ENCODE measurements around the gene CBFB.
"Not testable (repeated sequence)": the region's sequence is repeated elsewhere in the genome, so short reads cannot be mapped to it uniquely, and the experiment has no call there.

DNA sequence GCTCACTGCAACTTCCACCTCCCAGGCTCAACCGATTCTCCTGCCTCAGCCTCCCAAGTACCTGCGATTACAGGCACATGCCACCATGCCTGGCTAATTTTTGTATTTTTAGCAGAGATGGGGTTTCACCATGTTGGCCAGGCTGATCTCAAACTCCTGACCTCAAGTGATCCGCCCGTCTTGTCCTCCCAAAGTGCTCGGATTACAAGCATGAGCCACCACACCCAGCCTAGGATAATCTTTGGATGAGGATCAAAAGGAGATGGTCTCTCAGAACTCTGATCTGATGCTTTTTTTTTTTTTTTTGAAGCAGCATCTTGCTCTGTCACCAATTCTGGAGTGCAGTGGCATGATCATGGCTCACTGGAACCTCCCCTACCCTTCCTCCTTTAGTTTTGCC, 93.8 kb downstream of the CBFB start:
- TF ChIP-seq, protein P1, sequence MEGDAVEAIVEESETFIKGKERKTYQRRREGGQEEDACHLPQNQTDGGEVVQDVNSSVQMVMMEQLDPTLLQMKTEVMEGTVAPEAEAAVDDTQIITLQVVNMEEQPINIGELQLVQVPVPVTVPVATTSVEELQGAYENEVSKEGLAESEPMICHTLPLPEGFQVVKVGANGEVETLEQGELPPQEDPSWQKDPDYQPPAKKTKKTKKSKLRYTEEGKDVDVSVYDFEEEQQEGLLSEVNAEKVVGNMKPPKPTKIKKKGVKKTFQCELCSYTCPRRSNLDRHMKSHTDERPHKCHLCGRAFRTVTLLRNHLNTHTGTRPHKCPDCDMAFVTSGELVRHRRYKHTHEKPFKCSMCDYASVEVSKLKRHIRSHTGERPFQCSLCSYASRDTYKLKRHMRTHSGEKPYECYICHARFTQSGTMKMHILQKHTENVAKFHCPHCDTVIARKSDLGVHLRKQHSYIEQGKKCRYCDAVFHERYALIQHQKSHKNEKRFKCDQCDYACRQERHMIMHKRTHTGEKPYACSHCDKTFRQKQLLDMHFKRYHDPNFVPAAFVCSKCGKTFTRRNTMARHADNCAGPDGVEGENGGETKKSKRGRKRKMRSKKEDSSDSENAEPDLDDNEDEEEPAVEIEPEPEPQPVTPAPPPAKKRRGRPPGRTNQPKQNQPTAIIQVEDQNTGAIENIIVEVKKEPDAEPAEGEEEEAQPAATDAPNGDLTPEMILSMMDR (conservative IDR thresholded peaks at IDR 0.05; ENCODE audit: low read depth in 2 of 2): not testable (repeated sequence)
- not testable (repeated sequence) for TF ChIP-seq POLR2AphosphoS5 (IDR thresholded peaks at IDR 0.05; ENCODE audit: low read depth); EZH2phosphoT487 (IDR thresholded peaks at IDR 0.05; ENCODE audit: unreplicated experiment); EZH2 (IDR thresholded peaks at IDR 0.05; ENCODE audit: low read depth, unreplicated experiment); REST (IDR thresholded peaks at IDR 0.05; ENCODE audit: unreplicated experiment); JUNB (IDR thresholded peaks at IDR 0.05; ENCODE audit: unreplicated experiment); STAT1 (IDR thresholded peaks at IDR 0.05; ENCODE audit: unreplicated experiment)

Measured in GM23338 (cell line).